GM21367 (cell line): Measurements from ENCODE around the gene DSCAM.

Experiments used
- ATAC-seq: cut with Tn5 transposase; IDR thresholded peaks from one replicate; pipeline ENCODE4 v1.9.1; 2021; ENCODE audit not compliant: unreplicated experiment

DSCAM gene

GRCh38 chr21:40717028-40717427, 129.9 kb downstream of the DSCAM start:
- no peak for ATAC-seq

GRCh38 chr21:40714536-40714935, 132.4 kb downstream of the DSCAM start:
- ATAC-seq = no peak

GRCh38 chr21:40707656-40708244, 139.2 kb downstream of the DSCAM start:
- no peak for ATAC-seq

- ATAC-seq = no peak
These were observed 139.9 kb downstream of the DSCAM start for GRCh38 chr21:40706806-40707655.

GRCh38 chr21:40706176-40706575, 140.8 kb downstream of the DSCAM start:
- no peak for ATAC-seq

GRCh38 chr21:40704141-40704540, 142.8 kb downstream of the DSCAM start:
- no peak for ATAC-seq

- ATAC-seq = no peak
These were observed 147.6 kb downstream of the DSCAM start for GRCh38 chr21:40699366-40699765.

GRCh38 chr21:40696246-40696645, 150.7 kb downstream of the DSCAM start:
- no peak for ATAC-seq

- no peak for ATAC-seq
These were observed 157.1 kb downstream of the DSCAM start for GRCh38 chr21:40689840-40690360.

GRCh38 chr21:40689217-40689616, 157.7 kb downstream of the DSCAM start:
- ATAC-seq = no peak

- ATAC-seq = no peak
These were observed 158.7 kb downstream of the DSCAM start for GRCh38 chr21:40688106-40688864.

GRCh38 chr21:40687625-40688024, 159.3 kb downstream of the DSCAM start:
- ATAC-seq = no peak

- ATAC-seq = no peak
These were observed 160.4 kb downstream of the DSCAM start for GRCh38 chr21:40686526-40686925.

- no peak for ATAC-seq
These were observed 161.8 kb downstream of the DSCAM start for GRCh38 chr21:40685141-40685540.

GRCh38 chr21:40684726-40685125, 162.2 kb downstream of the DSCAM start:
- ATAC-seq = no peak

- no peak for ATAC-seq
These were observed 163.6 kb downstream of the DSCAM start for GRCh38 chr21:40683349-40683748.

- no peak for ATAC-seq
These were observed 165.6 kb downstream of the DSCAM start for GRCh38 chr21:40681164-40681859.

GRCh38 chr21:40680311-40680710, 166.6 kb downstream of the DSCAM start:
- no peak for ATAC-seq

- ATAC-seq = no peak
These were observed 168.2 kb downstream of the DSCAM start for GRCh38 chr21:40678681-40679284.

- no peak for ATAC-seq
These were observed 171.9 kb downstream of the DSCAM start for GRCh38 chr21:40675017-40675416.

GRCh38 chr21:40672602-40673001, 174.4 kb downstream of the DSCAM start:
- no peak for ATAC-seq
